Measurements from ENCODE around the gene FBXO31. TPM values are rescaled to one million over a fixed set of nuclear protein-coding genes. Genes with fewer than 3 reads are reported as not detected.

FBXO31 gene
- total and polyA plus RNA-seq, 12 donors: 15.1 to 94.3 (median 72.4) TPM

GRCh38 chr16:87375426-87376135 is 8.0 kb downstream of the FBXO31 start:
- Histone ChIP-seq H3K27me3 (peaks cover 0 to 29% (median 0%) of the 10 kb centered on the region in 7 donors), H3K36me3 (peaks cover 0 to 13% (median 0%) of the 10 kb centered on the region in 9 donors), H3K4me1 (peaks cover 6 to 81% (median 57%) of the 10 kb centered on the region in 9 donors), H3K27ac (peak overlapping the region; percentile 5 to 89 (median 79)), H3K9me3 (no peaks in the 10 kb centered on the region), H3K4me3 (no peak overlapping the region)
- ATAC-seq (peak; percentile 62 to 88 (median 68)), DNase-seq (no peak)
- 64% methylated on average over 9 of the region's 9 CpGs for WGBS, 2 donors
- intact Hi-C loops (cut with DNase I): no loop called here
- no peak for TF ChIP-seq CTCF (IDR thresholded peaks at IDR 0.05)

DNA sequence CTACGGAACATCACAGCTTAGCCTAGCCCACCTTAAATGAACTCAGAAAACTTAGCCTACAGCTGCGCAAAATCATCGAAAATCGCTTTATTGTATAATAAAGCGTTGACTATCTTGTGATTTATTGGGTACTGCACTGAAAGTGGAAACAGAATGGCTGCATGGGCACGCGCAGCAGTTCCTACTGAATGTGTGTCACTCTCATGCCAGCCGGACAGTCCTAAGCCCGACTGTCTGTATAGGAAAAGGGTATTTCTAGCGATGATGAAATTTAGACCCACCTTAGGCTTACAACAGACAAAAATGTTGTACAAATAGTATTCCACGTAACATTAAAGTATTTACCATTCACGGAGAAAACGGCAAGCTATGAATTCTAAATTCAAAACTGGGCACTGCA is 9.3 kb downstream of the FBXO31 start:
- Histone ChIP-seq H3K36me3 (peaks cover 0 to 13% (median 0%) of the 10 kb centered on the region in 9 donors), H3K9me3 (no peaks in the 10 kb centered on the region), H3K4me1 (peaks cover 8 to 82% (median 59%) of the 10 kb centered on the region in 9 donors), H3K27me3 (peaks cover 0 to 41% (median 0%) of the 10 kb centered on the region in 7 donors), H3K27ac (peak overlapping the region in 1 of 10 donors; percentile 89), H3K4me3 (no peak overlapping the region)
- ATAC-seq: no peak
- intact Hi-C loops (cut with DNase I): no loop called here
- DNase-seq: no peak
- WGBS, 2 donors: 92 to 97% methylated on average over 13 of the region's 13 CpGs
- no peak for TF ChIP-seq CTCF (IDR thresholded peaks at IDR 0.05)

DNA sequence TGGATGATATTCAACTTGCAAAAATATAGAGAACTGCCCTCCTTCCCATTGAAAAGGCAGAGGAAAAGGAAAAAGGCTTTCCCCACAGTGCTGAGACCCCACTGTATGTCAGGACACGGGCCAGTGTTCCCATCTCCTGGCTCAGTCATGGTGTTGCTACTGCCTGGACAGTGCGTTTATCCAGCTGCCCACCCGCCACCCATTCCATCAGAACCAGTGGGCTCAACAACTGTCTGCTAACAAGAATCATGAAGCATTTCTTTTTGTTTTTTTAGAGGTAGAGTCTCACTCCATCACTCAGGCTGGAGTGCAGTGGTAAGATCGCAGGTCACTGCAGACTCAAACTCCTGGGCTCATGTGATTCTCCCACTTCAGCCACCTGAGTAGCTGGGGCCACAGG is 11.3 kb downstream of the FBXO31 start:
- Histone ChIP-seq H3K4me1 (peaks cover 8 to 83% (median 67%) of the 10 kb centered on the region in 9 donors), H3K9me3 (no peaks in the 10 kb centered on the region), H3K27ac (peak overlapping the region in 2 of 10 donors; percentile 65 to 68), H3K36me3 (peaks cover 0 to 7% (median 0%) of the 10 kb centered on the region in 9 donors), H3K27me3 (peaks cover 0 to 51% (median 0%) of the 10 kb centered on the region in 7 donors), H3K4me3 (no peak overlapping the region)
- ATAC-seq (no peak), DNase-seq (no peak)
- 91 to 96% methylated on average over 4 of the region's 4 CpGs for WGBS, 2 donors
- TF ChIP-seq CTCF (IDR thresholded peaks at IDR 0.05): no peak
- intact Hi-C loops (cut with DNase I): no loop called here

GRCh38 chr16:87371261-87371866 is 12.2 kb downstream of the FBXO31 start:
- ATAC-seq (peak in 6 of 8 donors; percentile 34 to 65 (median 46)), DNase-seq (peak in 1 of 2 donors; percentile 34)
- Histone ChIP-seq H3K4me1 (peaks cover 8 to 80% (median 65%) of the 10 kb centered on the region in 9 donors), H3K4me3 (no peak overlapping the region), H3K9me3 (no peaks in the 10 kb centered on the region), H3K36me3 (peaks cover 0 to 7% (median 0%) of the 10 kb centered on the region in 9 donors), H3K27me3 (peaks cover 0 to 60% (median 0%) of the 10 kb centered on the region in 7 donors), H3K27ac (peak overlapping the region in 8 of 10 donors; percentile 29 to 71 (median 57))
- no peak for TF ChIP-seq CTCF (IDR thresholded peaks at IDR 0.05)
- intact Hi-C loops (cut with DNase I): no loop called here
- WGBS, 2 donors: 55 to 60% methylated on average over 20 of the region's 20 CpGs

Measured in heart right ventricle (tissue), 16 donors.